A673 (cell line): ENCODE data around the gene SPAG6.

Source experiments
- EZH2 ChIP-seq: fragments of 200-600 bp; sonication (generic); IDR thresholded peaks from 2 replicates; pipeline ENCODE4 v1.6.1; 2017; ENCODE audit warnings: borderline replicate concordance, low read depth, mild to moderate bottlenecking, mixed read lengths, antibody characterized with exemption, low read length; ENCODE audit not compliant: poor library complexity, severe bottlenecking
- TF ChIP-seq, protein P1 (sequence below): fragments of 300-800, 200-600 bp; sonication (generic); conservative IDR thresholded peaks from 2 replicates; pipeline ENCODE4 v1.5.1; 2017; ENCODE audit warnings: low read depth, mild to moderate bottlenecking, antibody characterized with exemption, low read length, moderate library complexity, mixed read lengths

DNA sequence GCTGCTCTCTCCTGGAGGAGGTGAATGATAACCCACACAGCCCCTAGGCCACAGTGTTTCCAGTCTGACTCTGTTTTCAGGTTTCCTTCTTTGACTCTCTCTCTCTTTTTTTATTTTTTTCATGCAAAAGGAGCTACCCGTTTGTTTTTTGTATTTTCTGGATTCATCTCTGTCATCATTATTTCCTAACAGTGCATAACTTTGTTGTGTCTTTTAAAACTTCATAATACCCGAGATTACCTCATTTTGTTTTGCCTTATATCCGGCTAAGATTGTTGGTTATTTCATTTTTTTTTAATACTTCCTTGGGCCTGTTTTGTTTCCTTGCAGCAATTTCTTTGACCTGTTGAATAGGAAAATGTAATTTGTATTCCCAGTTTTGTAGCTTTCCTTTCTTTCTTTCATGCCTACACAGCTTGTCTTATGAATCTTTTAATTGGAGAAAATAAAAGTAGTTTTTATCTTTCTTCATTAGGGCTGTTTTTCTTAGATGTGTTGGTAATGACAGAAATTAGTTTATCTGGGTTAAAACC is 72.5 kb downstream of the SPAG6 start:
- TF ChIP-seq, protein P1, sequence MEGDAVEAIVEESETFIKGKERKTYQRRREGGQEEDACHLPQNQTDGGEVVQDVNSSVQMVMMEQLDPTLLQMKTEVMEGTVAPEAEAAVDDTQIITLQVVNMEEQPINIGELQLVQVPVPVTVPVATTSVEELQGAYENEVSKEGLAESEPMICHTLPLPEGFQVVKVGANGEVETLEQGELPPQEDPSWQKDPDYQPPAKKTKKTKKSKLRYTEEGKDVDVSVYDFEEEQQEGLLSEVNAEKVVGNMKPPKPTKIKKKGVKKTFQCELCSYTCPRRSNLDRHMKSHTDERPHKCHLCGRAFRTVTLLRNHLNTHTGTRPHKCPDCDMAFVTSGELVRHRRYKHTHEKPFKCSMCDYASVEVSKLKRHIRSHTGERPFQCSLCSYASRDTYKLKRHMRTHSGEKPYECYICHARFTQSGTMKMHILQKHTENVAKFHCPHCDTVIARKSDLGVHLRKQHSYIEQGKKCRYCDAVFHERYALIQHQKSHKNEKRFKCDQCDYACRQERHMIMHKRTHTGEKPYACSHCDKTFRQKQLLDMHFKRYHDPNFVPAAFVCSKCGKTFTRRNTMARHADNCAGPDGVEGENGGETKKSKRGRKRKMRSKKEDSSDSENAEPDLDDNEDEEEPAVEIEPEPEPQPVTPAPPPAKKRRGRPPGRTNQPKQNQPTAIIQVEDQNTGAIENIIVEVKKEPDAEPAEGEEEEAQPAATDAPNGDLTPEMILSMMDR = no peak
- TF ChIP-seq EZH2 = no peak
